Inflammatory macrophage (primary cell): ENCODE data around the gene CRACDL.

Source experiments
- DNase-seq, 2 donors: peaks; one replicate each; pipeline ENCODE4 v3.0.0-alpha.2; 2020 to 2022

CRACDL gene

GRCh38 chr2:98926601-98927000 lies 9.4 kb downstream of the CRACDL start:
- DNase-seq: no peak

GRCh38 chr2:98924910-98925309 lies 11.1 kb downstream of the CRACDL start:
- no peak for DNase-seq

- DNase-seq: no peak
These were observed 11.8 kb downstream of the CRACDL start for GRCh38 chr2:98924038-98924830.

GRCh38 chr2:98923244-98923940 lies 12.6 kb downstream of the CRACDL start:
- no peak for DNase-seq

GRCh38 chr2:98921062-98921461 lies 15.0 kb downstream of the CRACDL start:
- DNase-seq: no peak

GRCh38 chr2:98917031-98917471 lies 19.0 kb downstream of the CRACDL start:
- no peak for DNase-seq

GRCh38 chr2:98915751-98916358 lies 20.2 kb downstream of the CRACDL start:
- no peak for DNase-seq

GRCh38 chr2:98914713-98915580 lies 21.1 kb downstream of the CRACDL start:
- DNase-seq: no peak

GRCh38 chr2:98913916-98914712 lies 21.9 kb downstream of the CRACDL start:
- DNase-seq: no peak

GRCh38 chr2:98912957-98913915 lies 22.8 kb downstream of the CRACDL start:
- DNase-seq: no peak

GRCh38 chr2:98912221-98912851 lies 23.7 kb downstream of the CRACDL start:
- no peak for DNase-seq

- DNase-seq: no peak
These were observed 24.5 kb downstream of the CRACDL start for GRCh38 chr2:98911376-98912154.

- DNase-seq: no peak
These were observed 25.0 kb downstream of the CRACDL start for GRCh38 chr2:98911126-98911375.

- no peak for DNase-seq
These were observed 25.5 kb downstream of the CRACDL start for GRCh38 chr2:98910349-98911125.

- peak in 1 of 2 donors; percentile 21 for DNase-seq
These were observed 26.5 kb downstream of the CRACDL start for GRCh38 chr2:98909317-98910211.

GRCh38 chr2:98908931-98909316 lies 27.1 kb downstream of the CRACDL start:
- peak; percentile 8 to 24 for DNase-seq
